BLaER1 (cell line): Measurements from ENCODE around the gene FIG4.
"Not testable (repeated sequence)": the region's sequence is repeated elsewhere in the genome, so short reads cannot be mapped to it uniquely, and the experiment has no call there.

ENCODE experiments used
- H3K27ac ChIP-seq: shearing (Covaris generic); formaldehyde crosslinking; 2 replicates; pipeline ENCODE4 v1.8.1; 2022
- H3K27me3 ChIP-seq: shearing (Covaris generic); formaldehyde crosslinking; 2 replicates; pipeline ENCODE4 v1.8.1; 2022
- H3K36me3 ChIP-seq: shearing (Covaris generic); formaldehyde crosslinking; 2 replicates; pipeline ENCODE4 v1.8.1; 2022
- H3K4me1 ChIP-seq: shearing (Covaris generic); formaldehyde crosslinking; 2 replicates; pipeline ENCODE4 v1.8.1; 2022
- H3K4me2 ChIP-seq: shearing (Covaris generic); formaldehyde crosslinking; 2 replicates; pipeline ENCODE4 v1.8.1; 2022
- H3K4me3 ChIP-seq: shearing (Covaris generic); formaldehyde crosslinking; 2 replicates; pipeline ENCODE4 v1.8.1; 2022
- H3K9ac ChIP-seq: shearing (Covaris generic); formaldehyde crosslinking; 2 replicates; pipeline ENCODE4 v1.8.1; 2022
- H3K9me3 ChIP-seq: shearing (Covaris generic); formaldehyde crosslinking; 2 replicates; pipeline ENCODE4 v1.8.1; 2022
- H4K20me1 ChIP-seq: shearing (Covaris generic); formaldehyde crosslinking; 2 replicates; pipeline ENCODE4 v1.8.1; 2022
- Cebpa-rat ChIP-seq: shearing (Covaris generic); IDR thresholded peaks from 2 replicates; pipeline ENCODE4 v1.8.1; 2022

Gene FIG4

GRCh38 chr6:109717971-109718370 is 26.9 kb downstream of the FIG4 start:
- peaks cover 19% of the 10 kb centered on the region; the same call in 1 of the 2 replicates for H3K36me3 ChIP-seq
- H3K27ac ChIP-seq: no peak overlapping the region
- TF ChIP-seq Cebpa-rat: no peak
- no peaks in the 10 kb centered on the region for H4K20me1 ChIP-seq
- H3K27me3 ChIP-seq: no peaks in the 10 kb centered on the region
- no peak overlapping the region for H3K9ac ChIP-seq
- no peak overlapping the region for H3K4me3 ChIP-seq
- peaks cover 6% of the 10 kb centered on the region; the same call in 1 of the 2 replicates for H3K4me1 ChIP-seq
- H3K4me2 ChIP-seq: no peak overlapping the region
- no peaks in the 10 kb centered on the region for H3K9me3 ChIP-seq

GRCh38 chr6:109718991-109719390 is 27.9 kb downstream of the FIG4 start:
- Histone ChIP-seq H3K4me2 (no peak overlapping the region), H3K27me3 (no peaks in the 10 kb centered on the region), H3K4me1 (peaks cover 6% of the 10 kb centered on the region; the same call in 1 of the 2 replicates), H3K9me3 (no peaks in the 10 kb centered on the region), H3K9ac (no peak overlapping the region), H4K20me1 (no peaks in the 10 kb centered on the region), H3K27ac (no peak overlapping the region), H3K4me3 (no peak overlapping the region), H3K36me3 (peaks cover 22% of the 10 kb centered on the region; the same call in 1 of the 2 replicates)
- TF ChIP-seq Cebpa-rat: no peak

GRCh38 chr6:109720311-109720710 is 29.2 kb downstream of the FIG4 start:
- peaks cover 22% of the 10 kb centered on the region; the same call in 1 of the 2 replicates for H3K36me3 ChIP-seq
- H3K9me3 ChIP-seq: peaks cover 5% of the 10 kb centered on the region
- peaks cover 6% of the 10 kb centered on the region; the same call in 1 of the 2 replicates for H3K4me1 ChIP-seq
- H4K20me1 ChIP-seq: no peaks in the 10 kb centered on the region
- no peak overlapping the region for H3K27ac ChIP-seq
- H3K4me2 ChIP-seq: no peak overlapping the region
- H3K4me3 ChIP-seq: no peak overlapping the region
- no peaks in the 10 kb centered on the region for H3K27me3 ChIP-seq
- H3K9ac ChIP-seq: no peak overlapping the region
- no peak for TF ChIP-seq Cebpa-rat

- Histone ChIP-seq H3K4me1 (peaks cover 6% of the 10 kb centered on the region; the same call in 1 of the 2 replicates), H3K4me3 (no peak overlapping the region), H3K36me3 (peaks cover 21% of the 10 kb centered on the region; the same call in 1 of the 2 replicates), H3K9me3 (peaks cover 10% of the 10 kb centered on the region), H3K27ac (no peak overlapping the region), H3K9ac (no peak overlapping the region), H3K4me2 (no peak overlapping the region), H3K27me3 (no peaks in the 10 kb centered on the region), H4K20me1 (no peaks in the 10 kb centered on the region)
- no peak for TF ChIP-seq Cebpa-rat
Measured at GRCh38 chr6:109722011-109722410, 30.9 kb downstream of the FIG4 start.

GRCh38 chr6:109722564-109723254 is 31.6 kb downstream of the FIG4 start:
- Histone ChIP-seq H3K4me2 (no peak overlapping the region), H3K9me3 (peaks cover 10% of the 10 kb centered on the region), H3K4me3 (no peak overlapping the region), H3K27ac (no peak overlapping the region), H3K36me3 (peaks cover 17% of the 10 kb centered on the region; the same call in 1 of the 2 replicates), H4K20me1 (no peaks in the 10 kb centered on the region), H3K27me3 (no peaks in the 10 kb centered on the region), H3K9ac (no peak overlapping the region), H3K4me1 (peaks cover 4% of the 10 kb centered on the region; the same call in 1 of the 2 replicates)
- TF ChIP-seq Cebpa-rat: no peak

GRCh38 chr6:109725250-109725649 is 34.2 kb downstream of the FIG4 start:
- H3K36me3 ChIP-seq, H3K27ac ChIP-seq: not testable (repeated sequence)

GRCh38 chr6:109736273-109737025 is 45.4 kb downstream of the FIG4 start:
- H3K4me3 ChIP-seq: no peak overlapping the region
- no peak overlapping the region for H3K27ac ChIP-seq
- no peak overlapping the region for H3K4me2 ChIP-seq
- no peaks in the 10 kb centered on the region for H4K20me1 ChIP-seq
- no peak overlapping the region for H3K9ac ChIP-seq
- H3K27me3 ChIP-seq: no peaks in the 10 kb centered on the region
- H3K4me1 ChIP-seq: no peaks in the 10 kb centered on the region
- H3K36me3 ChIP-seq: peaks cover 18% of the 10 kb centered on the region; the same call in 1 of the 2 replicates
- TF ChIP-seq Cebpa-rat: no peak
- H3K9me3 ChIP-seq: no peaks in the 10 kb centered on the region

More at GRCh38 chr6:109725250-109725649, 34.2 kb downstream of the FIG4 start:
- H3K27me3 ChIP-seq, H3K4me3 ChIP-seq, H3K9me3 ChIP-seq, H3K9ac ChIP-seq, H4K20me1 ChIP-seq, H3K4me2 ChIP-seq, H3K4me1 ChIP-seq: not testable (repeated sequence)

GRCh38 chr6:109738255-109738654 is 47.2 kb downstream of the FIG4 start:
- no peaks in the 10 kb centered on the region for H4K20me1 ChIP-seq
- TF ChIP-seq Cebpa-rat: no peak
- peaks cover 18% of the 10 kb centered on the region; the same call in 1 of the 2 replicates for H3K36me3 ChIP-seq

GRCh38 chr6:109738667-109739066 is 47.6 kb downstream of the FIG4 start:
- Histone ChIP-seq H3K27me3 (no peaks in the 10 kb centered on the region), H3K4me2 (no peak overlapping the region), H3K36me3 (peaks cover 18% of the 10 kb centered on the region; the same call in 1 of the 2 replicates), H3K4me3 (no peak overlapping the region), H4K20me1 (no peaks in the 10 kb centered on the region), H3K4me1 (no peaks in the 10 kb centered on the region), H3K9ac (no peak overlapping the region), H3K9me3 (no peaks in the 10 kb centered on the region), H3K27ac (no peak overlapping the region)
- TF ChIP-seq Cebpa-rat: no peak

More at GRCh38 chr6:109738255-109738654, 47.2 kb downstream of the FIG4 start:
- Histone ChIP-seq H3K27ac (no peak overlapping the region), H3K27me3 (no peaks in the 10 kb centered on the region), H3K9me3 (no peaks in the 10 kb centered on the region), H3K4me2 (no peak overlapping the region), H3K4me1 (no peaks in the 10 kb centered on the region), H3K9ac (no peak overlapping the region), H3K4me3 (no peak overlapping the region)

- no peak overlapping the region for H3K9ac ChIP-seq
- H3K27ac ChIP-seq: no peak overlapping the region
- H4K20me1 ChIP-seq: no peaks in the 10 kb centered on the region
- no peak overlapping the region for H3K4me2 ChIP-seq
- no peaks in the 10 kb centered on the region for H3K27me3 ChIP-seq
- H3K4me3 ChIP-seq: no peak overlapping the region
- no peaks in the 10 kb centered on the region for H3K4me1 ChIP-seq
- no peaks in the 10 kb centered on the region for H3K9me3 ChIP-seq
- H3K36me3 ChIP-seq: peaks cover 22% of the 10 kb centered on the region; the same call in 1 of the 2 replicates
- no peak for TF ChIP-seq Cebpa-rat
Measured at GRCh38 chr6:109739686-109740085, 48.6 kb downstream of the FIG4 start.
